22Rv1 (cell line): Measurements from ENCODE around the gene GAS7.

ENCODE experiments used
- ZFX ChIP-seq: fragments of 450-650 bp; IDR thresholded peaks from 2 replicates; pipeline ENCODE4 v1.6.1; 2017; ENCODE audit warnings: antibody characterized with exemption, borderline replicate concordance
- TF ChIP-seq, protein P1 (sequence below): fragments of 450-650 bp; IDR thresholded peaks from 2 replicates; pipeline ENCODE4 v1.5.1; 2017; ENCODE audit warnings: mild to moderate bottlenecking

DNA sequence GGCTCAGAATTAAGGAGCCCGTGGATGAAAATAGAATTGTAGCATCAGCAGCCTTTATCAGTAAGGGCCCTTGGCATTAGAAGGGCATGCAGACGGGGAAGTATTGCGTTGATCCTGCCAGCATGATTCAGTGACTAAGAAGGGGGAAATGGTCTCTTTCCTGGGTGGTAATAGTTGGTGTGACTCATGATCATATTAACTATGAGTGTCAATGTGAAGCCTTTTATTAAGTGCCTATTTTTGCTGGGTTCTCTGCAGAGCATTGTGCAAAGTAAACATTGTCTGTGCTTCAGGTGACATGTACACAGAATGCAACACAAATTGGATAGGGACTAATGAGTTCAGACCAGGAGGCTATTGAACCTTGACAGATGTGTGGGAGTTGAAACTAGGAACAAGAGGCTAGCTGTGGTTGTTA, 317.8 kb downstream of the GAS7 start:
- TF ChIP-seq, protein P1, sequence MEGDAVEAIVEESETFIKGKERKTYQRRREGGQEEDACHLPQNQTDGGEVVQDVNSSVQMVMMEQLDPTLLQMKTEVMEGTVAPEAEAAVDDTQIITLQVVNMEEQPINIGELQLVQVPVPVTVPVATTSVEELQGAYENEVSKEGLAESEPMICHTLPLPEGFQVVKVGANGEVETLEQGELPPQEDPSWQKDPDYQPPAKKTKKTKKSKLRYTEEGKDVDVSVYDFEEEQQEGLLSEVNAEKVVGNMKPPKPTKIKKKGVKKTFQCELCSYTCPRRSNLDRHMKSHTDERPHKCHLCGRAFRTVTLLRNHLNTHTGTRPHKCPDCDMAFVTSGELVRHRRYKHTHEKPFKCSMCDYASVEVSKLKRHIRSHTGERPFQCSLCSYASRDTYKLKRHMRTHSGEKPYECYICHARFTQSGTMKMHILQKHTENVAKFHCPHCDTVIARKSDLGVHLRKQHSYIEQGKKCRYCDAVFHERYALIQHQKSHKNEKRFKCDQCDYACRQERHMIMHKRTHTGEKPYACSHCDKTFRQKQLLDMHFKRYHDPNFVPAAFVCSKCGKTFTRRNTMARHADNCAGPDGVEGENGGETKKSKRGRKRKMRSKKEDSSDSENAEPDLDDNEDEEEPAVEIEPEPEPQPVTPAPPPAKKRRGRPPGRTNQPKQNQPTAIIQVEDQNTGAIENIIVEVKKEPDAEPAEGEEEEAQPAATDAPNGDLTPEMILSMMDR, result no peak
- no peak for TF ChIP-seq ZFX
